Activated effector memory CD4-positive, alpha-beta T cell treated with anti-CD3 and anti-CD28 coated beads, Interleukin-2, amount 50 U/mL, for 16 hours (primary cell): ENCODE data around the gene LMAN2.
"Not testable (repeated sequence)": the region's sequence is repeated elsewhere in the genome, so short reads cannot be mapped to it uniquely, and the experiment has no call there.

ENCODE experiments used
- DNase-seq: peaks from one replicate; pipeline ENCODE4 v3.0.0-alpha.2; 2020

LMAN2 gene

GRCh38 chr5:177364159-177364962, 12.9 kb upstream of the LMAN2 start:
- DNase-seq, result no peak

DNA sequence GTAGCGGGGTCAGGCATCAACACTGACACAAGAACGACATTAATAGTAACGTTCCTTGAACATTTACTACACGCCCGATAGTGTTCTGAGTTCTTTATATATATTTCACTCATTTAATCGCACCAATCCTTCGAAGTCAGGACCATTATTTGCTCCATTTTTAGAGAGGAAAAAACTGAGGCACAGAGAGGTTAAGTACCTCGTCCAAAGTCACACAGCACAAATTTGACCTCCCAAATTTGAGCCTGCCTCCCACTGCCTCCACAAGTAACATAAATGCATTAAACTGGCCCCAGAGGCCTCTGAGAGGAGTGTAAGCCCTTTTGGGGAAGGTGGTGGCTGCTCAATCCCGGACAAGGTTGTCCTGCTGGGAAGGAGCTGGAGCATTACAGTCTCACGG, 12.1 kb upstream of the LMAN2 start:
- DNase-seq, result no peak

DNA sequence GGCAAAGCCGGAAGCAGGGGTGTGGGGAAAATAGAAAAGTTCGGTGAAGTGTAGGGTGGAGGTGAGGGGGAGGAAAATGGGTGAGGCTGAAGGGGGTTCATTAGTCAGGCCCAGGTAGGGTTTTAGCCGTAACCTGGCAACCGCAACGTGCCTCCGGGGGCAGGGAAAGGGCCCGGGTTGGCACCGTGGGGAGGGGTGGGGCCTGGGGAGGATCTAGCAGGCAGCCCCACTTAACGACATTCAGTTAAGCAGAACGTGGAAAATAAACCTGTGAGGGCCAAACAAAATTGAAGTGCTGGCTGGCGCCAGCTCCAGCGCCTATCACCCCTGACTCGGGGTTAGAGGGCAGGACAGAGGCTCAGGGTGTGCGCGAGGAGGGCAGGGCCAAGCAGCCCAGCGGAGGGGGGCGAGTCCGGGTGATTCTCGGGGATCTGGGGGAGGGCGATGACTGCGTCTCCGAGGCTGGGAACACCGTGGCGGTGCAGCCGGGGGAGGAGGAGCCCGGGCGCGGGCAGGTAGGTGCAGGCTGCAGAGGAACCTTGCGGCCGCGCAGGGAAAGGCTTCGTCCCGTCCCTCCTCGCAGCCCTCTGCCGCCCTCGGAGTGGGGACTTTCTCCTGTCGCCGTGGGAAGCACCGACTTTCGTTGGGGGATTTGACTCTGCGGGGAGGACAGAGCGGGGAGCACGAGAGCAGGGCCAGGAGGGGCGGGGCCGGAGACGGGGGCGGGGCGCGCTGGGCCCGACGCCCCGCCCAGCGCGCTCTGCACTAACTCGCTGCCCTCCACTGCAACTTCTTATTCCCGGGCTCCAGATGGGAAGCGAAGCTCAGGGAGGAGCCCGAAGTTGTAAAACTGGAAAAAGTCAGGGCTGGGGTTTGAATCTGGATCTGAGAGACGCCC, 11.4 kb upstream of the LMAN2 start:
- DNase-seq, result peak; percentile 89

DNA sequence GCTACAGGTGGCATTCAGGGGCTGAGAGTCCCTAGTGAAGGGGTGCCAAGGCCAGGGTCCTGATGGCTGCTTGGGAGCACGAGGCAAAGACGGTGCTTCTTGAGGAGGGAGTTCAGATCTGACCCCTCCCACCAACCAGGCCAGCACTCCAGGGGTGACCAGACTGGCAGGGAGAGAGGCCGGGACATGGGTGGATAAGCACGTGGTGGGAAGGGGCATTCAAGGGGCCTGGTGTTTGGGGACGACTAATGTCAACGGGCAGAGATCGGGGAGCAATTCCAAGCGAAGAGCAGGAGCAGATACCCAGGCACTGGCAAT, 10.8 kb upstream of the LMAN2 start:
- peak; percentile 66 for DNase-seq

DNA sequence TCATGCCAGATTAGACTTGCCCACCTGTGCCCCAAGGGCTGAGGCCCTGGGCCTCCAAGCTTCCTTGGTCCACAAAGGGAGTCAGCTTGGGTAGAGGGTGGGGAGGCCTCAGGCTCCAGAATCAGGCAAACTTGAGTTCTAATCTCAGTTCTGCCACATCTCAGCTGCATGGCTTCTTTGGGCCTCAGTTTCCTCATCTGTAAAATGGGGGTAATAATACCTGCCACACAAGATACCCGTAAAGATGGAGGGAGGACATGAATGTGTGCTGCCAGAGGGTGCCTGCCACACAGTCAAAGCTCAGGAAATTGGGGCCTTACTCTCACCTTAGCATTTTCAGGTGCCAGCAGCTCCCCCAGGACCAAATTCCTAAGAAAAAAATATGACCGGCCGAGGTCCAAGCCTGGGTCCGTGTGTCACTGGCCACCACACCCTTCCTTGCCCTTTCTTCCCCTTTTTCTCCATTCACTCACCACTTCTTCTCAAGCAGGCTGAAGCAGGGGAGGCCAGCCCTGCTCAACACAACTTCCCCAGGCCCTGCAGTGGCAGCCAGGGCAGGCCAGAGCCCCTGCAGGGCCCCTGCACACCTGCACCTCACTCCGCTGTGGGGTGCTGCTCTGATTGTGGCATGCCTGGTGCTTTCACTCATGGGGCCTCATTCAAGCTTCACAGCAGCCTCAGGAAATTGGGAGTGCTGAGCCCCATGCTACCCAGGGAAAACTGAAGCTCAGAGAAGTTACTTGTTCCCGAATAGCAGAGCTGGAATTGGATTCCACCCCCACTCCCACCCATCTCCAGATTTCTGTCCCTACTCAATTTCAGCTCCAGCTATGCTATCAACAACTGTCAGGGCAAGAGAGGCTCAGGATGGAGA, 10.2 kb upstream of the LMAN2 start:
- DNase-seq, result no peak

DNA sequence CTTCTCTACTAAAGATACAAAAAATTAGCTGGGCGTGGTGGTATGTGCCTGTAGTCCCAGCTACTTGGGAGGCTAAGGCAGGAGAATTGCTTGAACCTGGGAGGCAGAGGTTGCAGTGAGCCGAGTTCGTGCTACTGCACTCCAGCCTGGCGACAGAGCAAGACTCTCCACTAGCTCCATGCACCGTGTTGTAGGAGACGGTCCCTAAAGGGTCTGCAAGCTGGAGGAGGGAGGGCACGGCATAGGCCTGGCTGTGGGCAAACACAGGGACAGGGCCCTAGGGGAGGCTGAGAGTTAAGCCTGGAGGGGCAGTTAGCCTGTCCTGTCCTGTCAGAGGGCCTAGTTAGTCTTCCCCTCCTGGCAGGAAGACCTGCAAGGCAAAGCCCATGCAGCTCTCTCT, 9.3 kb upstream of the LMAN2 start:
- DNase-seq, result not testable (repeated sequence)

DNA sequence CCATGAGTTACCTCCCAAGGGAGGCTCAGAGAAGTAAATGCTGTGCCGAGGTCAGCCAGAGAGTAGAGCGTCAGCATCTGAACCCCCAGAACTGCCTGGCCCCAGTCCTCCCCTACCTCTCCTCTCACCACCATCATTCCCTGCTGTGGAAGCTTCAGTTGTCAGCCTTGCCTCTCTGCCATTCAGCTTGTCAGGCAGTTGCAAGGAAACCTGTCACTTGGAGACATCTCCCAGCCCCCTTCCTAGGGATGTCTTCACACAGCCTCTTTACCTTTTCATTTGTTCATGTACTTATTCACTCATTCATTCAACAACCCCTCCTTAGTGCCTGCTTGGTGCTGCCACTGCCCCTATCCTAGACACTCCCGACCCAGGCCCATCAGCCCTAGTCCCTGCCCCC, 8.4 kb upstream of the LMAN2 start:
- no peak for DNase-seq

GRCh38 chr5:177359451-177359851, 8.0 kb upstream of the LMAN2 start:
- no peak for DNase-seq

DNA sequence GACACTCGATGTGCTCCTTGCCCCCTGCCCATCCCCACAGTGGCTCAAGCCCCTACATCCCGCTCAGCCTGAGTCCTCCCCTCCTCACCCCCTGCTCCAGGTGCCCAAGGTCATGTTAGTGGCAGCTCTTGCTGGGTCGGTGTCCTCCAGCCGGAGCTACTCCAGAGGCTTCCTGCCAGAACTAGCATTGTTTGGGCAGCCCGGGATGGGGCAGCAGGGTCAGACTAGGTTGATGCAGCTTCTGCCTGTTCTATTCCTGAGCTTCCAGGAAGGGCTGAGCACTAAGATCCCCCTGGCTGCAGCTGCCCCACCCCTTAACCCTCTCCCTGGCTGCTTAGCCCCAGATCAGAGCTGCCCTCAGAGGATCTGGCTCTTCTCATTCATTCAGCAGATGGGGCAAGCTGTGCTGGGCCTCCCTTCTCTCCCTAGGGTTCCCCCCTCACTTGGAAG, 6.9 kb upstream of the LMAN2 start:
- DNase-seq, result no peak

- peak; percentile 85 for DNase-seq
Observed at GRCh38 chr5:177357459-177358351, 6.2 kb upstream of the LMAN2 start, which contains the start of gene RGS14. Gene RGS14, plus strand, starts transcription at chr5:177357924. Its CDS starts 101 bp downstream, at chr5:177358025.

- no peak for DNase-seq
Observed at GRCh38 chr5:177357146-177357458, 5.6 kb upstream of the LMAN2 start.

DNA sequence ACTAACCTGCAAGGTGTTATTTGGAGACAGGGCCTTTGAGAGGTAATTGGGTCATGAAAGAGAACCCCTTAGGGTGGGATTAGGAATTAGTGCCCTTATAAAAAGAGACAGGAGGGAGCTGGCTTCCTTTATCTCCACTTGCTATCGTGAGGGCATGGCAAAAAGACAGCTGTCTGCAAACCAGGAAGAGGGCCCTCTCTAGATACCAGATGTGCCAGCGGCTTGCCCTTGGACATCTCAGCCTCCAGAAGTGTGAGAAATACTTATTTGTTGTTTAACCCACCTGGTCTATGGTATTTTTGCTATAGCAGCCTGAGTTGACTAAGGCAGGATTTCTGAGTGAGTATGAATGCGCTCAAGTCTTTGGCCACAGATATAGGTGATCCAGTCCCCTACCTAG, 5.3 kb upstream of the LMAN2 start:
- DNase-seq, result no peak

- DNase-seq, result no peak
Observed at GRCh38 chr5:177355868-177356168, 4.3 kb upstream of the LMAN2 start.

DNA sequence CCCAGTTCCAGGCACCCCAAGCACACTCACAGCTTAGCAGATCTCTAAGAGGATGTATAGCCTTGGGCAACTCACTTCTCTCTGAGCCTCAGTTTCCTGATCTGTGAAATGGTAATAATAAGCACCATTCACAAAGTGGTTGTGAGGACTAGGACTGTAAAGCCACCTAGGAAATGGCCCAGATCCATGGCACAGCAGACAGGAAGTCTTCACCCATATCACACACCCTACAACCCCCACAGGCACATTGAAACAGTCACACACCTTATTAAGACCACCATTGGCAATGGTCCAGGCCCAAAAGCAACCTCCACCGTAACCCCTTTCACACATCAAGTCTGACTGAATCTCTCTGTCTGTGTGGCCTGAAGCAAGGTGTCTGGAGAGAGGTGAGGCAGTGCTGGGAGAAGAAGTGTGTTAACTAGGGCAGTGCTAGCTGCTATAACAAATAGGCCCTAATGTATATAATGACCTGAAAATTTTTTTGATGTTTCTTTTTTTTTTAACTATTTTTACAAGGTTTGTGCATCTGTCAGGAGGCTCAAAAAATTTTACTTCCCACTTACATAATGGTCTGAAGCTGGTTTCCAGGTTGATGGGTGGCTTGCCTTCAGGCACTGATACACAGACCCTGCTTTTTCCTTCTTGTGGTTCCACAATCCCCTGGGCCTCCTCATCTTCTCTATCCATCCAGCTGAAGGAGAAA, 3.8 kb upstream of the LMAN2 start:
- DNase-seq, result no peak

DNA sequence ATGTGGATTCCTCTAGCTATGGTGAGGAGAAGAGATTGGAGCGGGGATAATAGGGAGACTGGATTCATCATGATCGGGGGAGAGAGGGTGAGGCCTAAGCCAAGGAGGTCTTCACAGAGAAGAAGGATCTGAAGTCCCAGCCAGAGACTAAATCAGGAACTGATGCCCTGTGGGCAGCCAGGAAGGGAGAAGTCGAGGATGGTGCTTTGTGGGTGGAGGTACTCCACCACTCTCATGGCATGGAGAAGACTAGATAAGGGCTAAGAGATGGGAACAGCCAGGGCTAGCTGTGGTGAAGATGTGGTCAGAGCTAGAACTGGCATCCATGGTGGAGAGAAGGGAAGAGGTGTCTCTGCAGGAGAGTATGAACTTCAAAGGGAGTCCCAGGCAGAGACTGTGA, 3.2 kb upstream of the LMAN2 start:
- no peak for DNase-seq

GRCh38 chr5:177354256-177354655, 2.8 kb upstream of the LMAN2 start:
- DNase-seq, result no peak

DNA sequence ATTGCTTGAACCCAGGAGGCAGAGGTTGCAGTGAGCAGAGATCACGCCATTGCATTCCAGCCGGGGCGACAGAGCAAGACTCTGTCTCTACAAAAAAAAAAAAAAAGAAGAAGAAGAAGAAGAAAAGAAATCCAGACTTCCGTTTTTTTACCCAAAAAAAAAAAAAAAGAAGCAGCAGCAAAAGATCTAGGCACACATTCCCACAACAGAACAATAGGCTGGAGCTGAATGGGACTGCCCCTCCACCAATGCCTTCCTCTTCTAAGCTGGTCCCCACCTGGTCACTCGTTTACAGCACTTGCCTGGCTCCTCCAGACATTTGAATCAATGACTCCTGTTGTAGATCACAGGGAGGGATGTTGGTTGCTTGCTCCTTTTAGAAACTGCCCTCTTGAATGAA, 1.6 kb upstream of the LMAN2 start:
- no peak for DNase-seq

DNA sequence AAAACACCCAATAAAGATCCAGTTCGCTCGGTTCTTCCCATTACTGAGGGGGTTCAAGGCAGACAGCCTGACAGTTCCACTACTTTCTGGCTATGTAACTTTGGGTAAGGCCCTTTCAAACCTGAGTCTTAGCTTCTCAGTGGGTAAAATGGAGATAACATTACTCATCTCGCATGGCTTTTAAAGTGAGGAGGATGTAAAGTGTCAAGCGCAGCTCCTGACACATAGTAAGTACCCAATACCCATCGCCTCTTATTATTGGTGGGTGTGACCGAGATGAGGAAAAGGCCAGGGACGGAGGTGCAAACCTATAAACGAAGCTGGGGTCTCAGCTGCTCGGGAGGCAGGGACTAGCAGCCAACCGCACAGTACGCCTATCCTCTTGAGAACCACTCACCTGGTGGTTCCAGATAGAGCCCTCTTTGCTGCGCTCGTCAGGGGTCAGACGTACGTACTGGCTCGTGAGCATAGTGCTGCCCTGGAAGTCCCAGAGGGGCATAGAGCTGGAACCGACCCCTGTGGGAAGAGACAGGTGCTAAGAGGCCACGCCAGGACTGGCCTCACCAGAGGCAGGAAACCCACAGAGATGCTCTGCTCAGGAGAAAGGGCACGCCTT, 584 bp downstream of the LMAN2 start:
- no peak for DNase-seq

DNA sequence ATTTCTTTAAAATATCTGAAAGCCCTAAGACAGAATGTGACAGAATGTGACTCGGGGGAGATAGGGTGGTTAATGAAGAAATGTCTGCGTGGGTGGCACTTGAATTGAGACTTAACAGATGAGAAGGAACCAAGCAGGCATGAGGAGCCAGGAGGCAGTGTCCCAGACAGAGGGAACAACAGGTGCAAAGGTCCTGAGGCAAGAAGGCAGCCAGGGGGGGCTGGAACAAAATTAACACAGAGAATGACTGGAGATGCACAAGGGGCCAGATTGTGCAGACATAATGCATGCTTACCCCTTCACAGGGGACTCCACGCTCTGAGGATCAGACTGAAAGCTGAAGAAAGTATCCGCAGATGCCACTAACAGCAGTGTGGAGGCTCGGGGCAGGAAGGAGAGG, 1.7 kb downstream of the LMAN2 start:
- no peak for DNase-seq

DNA sequence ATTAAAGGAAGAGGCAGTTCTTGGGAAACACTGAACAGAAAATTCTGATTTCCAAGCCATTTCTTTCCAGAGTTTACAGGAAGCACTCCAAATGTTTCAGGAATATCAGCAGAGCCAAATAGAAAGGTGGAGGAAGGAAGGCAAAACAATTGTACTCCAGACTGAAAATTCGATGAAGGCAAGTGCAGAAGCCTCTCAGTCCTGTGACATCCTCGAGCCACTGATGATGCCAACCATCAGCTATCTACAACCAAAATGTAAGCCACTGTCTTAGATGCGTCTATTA, 2.2 kb downstream of the LMAN2 start:
- DNase-seq, result no peak

GRCh38 chr5:177347699-177348098, 3.8 kb downstream of the LMAN2 start:
- DNase-seq, result no peak

DNA sequence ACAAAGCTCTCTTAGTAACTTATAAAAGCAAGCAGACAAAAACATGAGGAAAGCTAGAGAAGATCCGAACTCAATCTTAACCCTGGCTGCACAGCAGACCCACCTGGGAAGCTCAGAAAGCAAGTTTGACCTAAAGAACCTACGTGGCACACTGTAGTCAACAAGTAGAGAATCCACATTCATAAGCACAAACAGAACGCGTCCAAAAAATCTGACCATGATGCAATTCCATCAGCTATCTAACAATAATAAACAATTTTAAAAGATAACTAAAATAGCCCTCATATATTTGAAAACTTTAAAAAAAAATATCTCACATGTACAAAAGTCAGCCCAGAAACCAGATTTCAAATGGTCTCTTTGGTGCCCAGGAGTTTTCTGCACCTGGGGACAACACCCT, 4.6 kb downstream of the LMAN2 start:
- no peak for DNase-seq
